Left forelimb (tissue), 1 donor: Measurements from ENCODE around the gene SPSB1.
A peak's percentile ranks its signal among the peaks of the same experiment; 100 is the strongest.
"Not testable (repeated sequence)": the region's sequence is repeated elsewhere in the genome, so short reads cannot be mapped to it uniquely, and the experiment has no call there.

Source experiments
- DNase-seq: peaks from one replicate; pipeline ENCODE4 v3.0.0-alpha.2; 2018; ENCODE audit warnings: low spot score

The SPSB1 gene

GRCh38 chr1:9366943-9367780 is 74.5 kb downstream of the SPSB1 start:
- DNase-seq, result no peak

GRCh38 chr1:9367806-9368205 is 75.1 kb downstream of the SPSB1 start:
- no peak for DNase-seq

- DNase-seq, result no peak
Observed at GRCh38 chr1:9368356-9368755, 75.7 kb downstream of the SPSB1 start.

- no peak for DNase-seq
Observed at GRCh38 chr1:9369964-9370788, 77.5 kb downstream of the SPSB1 start.

DNA sequence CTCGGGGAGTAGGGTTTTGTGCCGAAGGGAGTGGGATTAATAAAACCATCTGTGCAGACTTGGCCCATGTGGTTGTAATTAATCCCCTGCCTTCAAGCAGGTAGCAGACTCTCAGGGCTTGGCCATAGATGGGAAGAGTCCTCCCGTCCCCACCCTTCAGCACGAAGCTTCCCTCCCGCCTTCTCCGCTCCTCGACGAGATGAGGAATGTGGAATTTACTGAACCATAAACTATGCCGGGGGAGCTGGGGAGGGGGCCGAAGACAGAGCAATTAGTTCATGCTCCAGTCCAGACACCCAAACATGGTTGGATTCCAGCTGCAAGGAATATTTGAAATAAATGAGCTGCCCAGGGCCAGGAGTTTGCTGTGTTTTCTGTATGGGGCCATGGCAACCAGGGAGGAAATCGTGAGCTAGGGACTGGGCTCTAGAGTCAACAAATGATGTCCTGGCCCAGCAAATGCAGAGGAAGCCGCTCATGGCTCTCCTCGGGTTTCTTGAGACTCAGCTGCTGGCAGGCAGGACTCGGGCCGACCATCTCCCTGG is 78.8 kb downstream of the SPSB1 start:
- DNase-seq, result peak; percentile 83

DNA sequence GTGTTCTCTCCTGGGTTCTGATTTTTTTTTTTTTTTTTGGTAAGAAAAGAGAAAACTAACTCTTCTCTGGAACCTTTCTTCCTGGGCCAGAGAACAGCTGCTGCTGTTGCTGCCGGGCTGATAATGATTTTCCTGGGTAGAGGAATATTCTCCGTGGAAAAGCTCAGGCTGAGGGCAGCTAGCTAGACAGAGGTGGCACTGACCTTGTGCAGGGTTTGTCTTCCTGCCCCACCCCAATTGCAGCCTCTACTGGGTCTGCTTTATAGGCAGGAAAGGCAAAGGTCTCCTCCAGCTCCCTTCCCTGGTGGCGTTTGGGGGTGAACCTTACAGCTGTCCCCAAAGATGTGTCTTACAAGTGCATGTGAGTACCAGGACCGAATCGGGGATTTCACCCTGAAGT is 79.3 kb downstream of the SPSB1 start:
- DNase-seq, result no peak

- DNase-seq, result no peak
Observed at GRCh38 chr1:9373619-9374018, 80.9 kb downstream of the SPSB1 start.

DNA sequence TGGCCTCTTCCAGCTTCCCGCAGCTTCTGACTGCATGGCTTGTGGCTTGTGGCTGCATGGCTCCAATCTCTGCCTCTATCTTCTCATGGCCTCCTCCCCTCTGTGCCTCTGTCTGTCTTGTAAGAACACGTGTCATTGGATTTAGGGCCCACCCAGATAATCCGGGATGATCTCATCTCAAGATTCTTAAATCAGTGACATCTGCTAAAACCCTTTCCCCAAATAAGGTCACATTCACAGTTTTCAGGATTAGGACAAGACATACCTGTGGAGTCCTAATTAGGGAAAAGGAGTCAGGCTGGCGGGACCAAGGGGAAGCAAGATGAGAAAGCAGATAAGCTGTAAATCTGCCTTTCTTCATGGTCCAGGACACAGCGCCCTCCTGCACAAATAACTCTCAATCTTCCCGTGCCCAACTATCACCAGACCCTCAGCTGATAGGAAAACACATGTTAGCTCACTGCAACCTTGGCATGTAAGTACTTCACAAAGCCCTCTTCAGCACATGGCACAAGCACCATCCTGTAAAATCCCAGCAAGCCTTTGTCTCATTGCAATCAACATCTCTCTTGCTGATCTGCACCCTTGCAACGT is 82.2 kb downstream of the SPSB1 start:
- no peak for DNase-seq

DNA sequence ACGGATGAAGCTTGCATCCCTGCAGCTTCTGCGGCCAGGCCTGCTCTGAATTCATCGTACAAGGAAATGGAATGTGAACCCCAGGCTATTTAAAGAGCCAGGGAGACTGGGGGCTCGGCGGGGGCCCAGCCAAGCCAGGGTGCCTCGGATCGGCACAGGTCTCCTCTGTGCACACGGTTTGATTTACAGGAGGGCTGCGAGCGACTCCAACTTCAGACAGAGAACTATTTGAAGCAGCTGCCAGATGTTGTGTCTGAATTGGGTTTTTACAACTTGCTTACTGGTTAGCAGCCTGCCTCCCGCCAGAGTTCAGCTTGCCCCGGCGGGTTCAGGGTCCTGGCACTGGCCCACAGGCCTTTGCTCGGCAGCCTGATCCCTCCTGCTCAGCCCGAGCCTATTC is 83.2 kb downstream of the SPSB1 start:
- DNase-seq, result no peak

DNA sequence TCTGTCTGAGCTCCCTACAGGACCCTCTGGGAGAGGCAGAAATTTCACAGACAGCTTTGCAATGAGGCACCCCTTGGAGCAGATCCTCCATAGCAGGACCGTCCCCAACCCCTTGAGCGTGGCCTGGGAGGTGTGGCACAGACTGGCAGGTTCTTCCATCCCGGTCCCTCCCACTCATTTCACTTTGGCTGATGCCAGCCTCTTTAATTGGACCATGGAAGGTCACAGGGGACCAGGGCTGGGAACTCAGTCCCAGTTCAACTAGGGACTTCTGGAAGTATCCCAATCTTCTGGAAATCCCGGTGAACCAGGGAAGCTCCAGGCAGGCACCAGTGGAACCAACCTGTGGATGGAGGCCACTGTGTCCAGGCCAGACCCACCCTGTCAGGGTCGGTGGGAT is 83.7 kb downstream of the SPSB1 start:
- DNase-seq, result no peak

- no peak for DNase-seq
Observed at GRCh38 chr1:9376886-9377333, 84.2 kb downstream of the SPSB1 start.

- DNase-seq, result no peak
Observed at GRCh38 chr1:9378801-9379200, 86.1 kb downstream of the SPSB1 start.

GRCh38 chr1:9380711-9381110 is 88.0 kb downstream of the SPSB1 start:
- DNase-seq, result no peak

- DNase-seq, result no peak
Observed at GRCh38 chr1:9382643-9383491, 90.2 kb downstream of the SPSB1 start.

DNA sequence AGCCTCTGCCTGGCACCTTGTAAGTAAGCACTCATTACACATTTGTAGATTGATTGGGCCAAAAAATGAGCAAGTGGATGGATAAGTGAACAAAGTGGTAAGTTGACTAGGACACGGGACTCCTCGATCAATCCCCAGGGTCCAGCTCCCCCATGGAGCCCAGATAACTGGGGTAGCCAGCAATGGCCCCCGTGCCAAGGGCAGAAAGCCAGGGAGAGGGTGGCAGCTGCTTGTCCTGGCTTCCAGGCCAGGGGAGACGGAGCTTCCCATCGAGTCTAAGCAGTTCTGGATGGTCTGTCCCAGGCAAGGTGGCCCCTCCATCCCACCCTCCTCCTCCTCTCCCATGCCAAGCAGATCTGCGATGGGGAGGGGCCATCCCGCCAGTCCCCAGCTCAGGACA is 91.4 kb downstream of the SPSB1 start:
- no peak for DNase-seq

DNA sequence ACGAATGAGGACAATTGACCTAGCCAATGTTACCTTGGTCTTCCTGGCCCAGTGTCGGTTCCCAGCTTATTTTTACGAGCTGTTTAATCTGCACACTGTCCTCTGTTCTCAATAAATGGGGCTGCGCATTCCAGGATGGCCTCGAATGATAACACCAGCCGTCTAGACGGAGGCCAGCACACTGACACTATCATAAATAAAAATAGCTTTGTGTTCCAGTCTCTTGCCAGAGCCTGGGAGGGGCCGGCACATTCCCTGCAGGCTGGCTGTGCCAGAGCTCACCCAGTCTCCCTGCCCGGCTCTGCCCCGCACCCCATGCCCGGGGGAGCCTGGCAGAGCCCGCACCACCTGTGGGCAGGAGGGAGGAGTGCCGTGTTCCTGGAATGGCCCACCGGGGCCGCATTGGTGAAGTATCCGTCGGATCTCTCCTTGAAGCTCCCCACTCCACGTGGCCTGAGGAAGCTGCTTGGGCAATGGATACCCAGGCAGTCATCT is 92.1 kb downstream of the SPSB1 start:
- no peak for DNase-seq

- DNase-seq, result not testable (repeated sequence)
Observed at GRCh38 chr1:9385392-9385791, 92.7 kb downstream of the SPSB1 start.

DNA sequence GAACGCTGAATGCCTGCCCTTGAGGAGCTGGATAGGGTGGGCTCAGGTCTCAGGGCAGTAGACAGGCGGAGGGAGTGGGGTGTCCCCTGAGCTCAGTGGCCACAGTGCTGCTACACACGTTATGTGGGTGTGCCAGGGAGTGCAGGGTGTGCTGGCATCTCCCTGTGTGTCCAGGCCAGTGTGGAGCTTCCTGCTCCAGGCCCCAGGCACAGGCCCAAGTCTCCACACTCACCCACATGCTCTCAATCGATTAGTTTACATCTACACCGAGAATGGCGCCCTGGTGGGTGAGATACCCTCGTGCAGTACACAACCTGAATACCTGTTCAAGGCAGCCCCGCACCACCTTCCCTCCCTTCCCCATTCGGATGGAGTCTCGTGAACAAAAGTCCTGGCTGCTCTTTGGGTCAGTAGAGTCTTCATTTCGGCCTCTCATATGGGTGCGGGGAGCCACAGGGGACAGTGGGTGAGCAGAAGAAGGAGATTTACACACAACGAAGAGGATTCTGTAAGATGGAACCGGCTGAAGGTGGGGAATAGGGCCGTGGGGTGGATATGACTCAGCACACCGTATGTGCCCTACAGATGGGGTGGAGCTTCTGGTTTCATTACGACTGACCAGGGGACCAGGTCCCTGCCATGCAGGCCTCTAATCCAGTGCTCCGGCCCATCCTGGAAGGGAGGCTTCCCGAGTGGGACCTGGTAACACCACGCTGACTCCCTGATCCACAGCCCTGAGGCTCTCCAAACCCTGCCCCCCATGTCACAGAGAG is 93.3 kb downstream of the SPSB1 start:
- no peak for DNase-seq

GRCh38 chr1:9388335-9389180 is 95.9 kb downstream of the SPSB1 start:
- no peak for DNase-seq

DNA sequence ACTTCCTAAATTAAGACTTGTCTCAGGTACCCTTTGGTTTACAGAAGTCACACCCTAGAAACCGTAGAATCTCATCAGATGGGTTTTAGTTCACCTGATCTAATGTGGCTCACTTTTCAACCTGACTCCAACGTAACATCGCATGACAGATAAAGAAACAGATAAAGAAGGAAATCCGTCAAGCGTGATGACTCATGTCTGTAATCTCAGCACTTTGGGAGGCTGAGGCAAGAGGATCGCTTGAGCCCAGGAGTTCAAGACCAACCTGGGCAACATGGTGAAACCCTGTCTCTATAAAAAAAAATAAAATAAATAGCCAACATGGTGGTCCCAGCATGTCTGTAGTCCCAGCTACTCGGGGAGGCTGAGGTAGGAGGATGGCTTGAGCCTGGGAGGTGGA is 97.3 kb downstream of the SPSB1 start:
- no peak for DNase-seq
